Glutamatergic neuron (in vitro differentiated cells): Measurements from ENCODE around the gene IQCK. TPM values are rescaled to one million over a fixed set of nuclear protein-coding genes. Genes with fewer than 3 reads are reported as not detected.

ENCODE experiments used
- DNase-seq: peaks from one replicate; pipeline ENCODE4 v3.0.0; 2022
- H3K27ac Mint-ChIP-seq: one replicate; pipeline ENCODE4 v1.8.0; 2020; ENCODE audit warnings: mild to moderate bottlenecking, mixed read lengths, inconsistent platforms; ENCODE audit not compliant: unreplicated experiment
- H3K27me3 Mint-ChIP-seq: one replicate; pipeline ENCODE4 v1.8.0; 2020; ENCODE audit warnings: mild to moderate bottlenecking, moderate library complexity, mixed read lengths, inconsistent platforms; ENCODE audit not compliant: unreplicated experiment
- H3K36me3 Mint-ChIP-seq: one replicate; pipeline ENCODE4 v1.8.0; 2020; ENCODE audit warnings: mild to moderate bottlenecking, mixed read lengths, inconsistent platforms; ENCODE audit not compliant: unreplicated experiment
- H3K4me1 Mint-ChIP-seq: one replicate; pipeline ENCODE4 v1.8.0; 2020; ENCODE audit warnings: mild to moderate bottlenecking, low read depth, mixed read lengths, inconsistent platforms; ENCODE audit not compliant: unreplicated experiment
- H3K4me3 Mint-ChIP-seq: one replicate; pipeline ENCODE4 v1.8.0; 2020; ENCODE audit warnings: mild to moderate bottlenecking, mixed read lengths, inconsistent platforms; ENCODE audit not compliant: unreplicated experiment
- H3K9me3 Mint-ChIP-seq: one replicate; pipeline ENCODE4 v1.8.0; 2020; ENCODE audit warnings: mild to moderate bottlenecking, moderate library complexity, mixed read lengths, inconsistent platforms; ENCODE audit not compliant: unreplicated experiment
- CTCF ChIP-seq: fragments of 200-600 bp; sonication (generic); IDR thresholded peaks from one replicate; pipeline ENCODE4 v1.5.0; 2021; ENCODE audit not compliant: partially characterized antibody, unreplicated experiment
- total RNA-seq: library from RNA; stranded (reverse); fragmentation: NEBNext Ultra II Directional; extraction: Animal tissue kit (Norgen Biotek cat#: 25700); gene quantifications from one replicate; pipeline ENCODE4 v1.2.1, GENCODE V29; 2021; ENCODE audit not compliant: unreplicated experiment

The IQCK gene
- total RNA-seq, 1 donor from 2014 or later = 5.1 TPM

GRCh38 chr16:19831678-19832077 is 113.6 kb downstream of the IQCK start:
- Mint-ChIP-seq H3K9me3 (no peaks in the 10 kb centered on the region), H3K27ac (no peak overlapping the region), H3K27me3 (peaks cover 2% of the 10 kb centered on the region), H3K4me3 (no peak overlapping the region), H3K4me1 (no peaks in the 10 kb centered on the region), H3K36me3 (no peaks in the 10 kb centered on the region)
- DNase-seq = no peak
- no peak for TF ChIP-seq CTCF

- no peak overlapping the region for H3K4me3 Mint-ChIP-seq
- no peaks in the 10 kb centered on the region for H3K36me3 Mint-ChIP-seq
- no peak for TF ChIP-seq CTCF
- DNase-seq = no peak
- H3K27me3 Mint-ChIP-seq = peaks cover 2% of the 10 kb centered on the region
- peaks cover 5% of the 10 kb centered on the region for H3K4me1 Mint-ChIP-seq
- no peaks in the 10 kb centered on the region for H3K9me3 Mint-ChIP-seq
- H3K27ac Mint-ChIP-seq = no peak overlapping the region
These were observed 115.1 kb downstream of the IQCK start for GRCh38 chr16:19833176-19833575.

- no peak for DNase-seq
- TF ChIP-seq CTCF = no peak
- Mint-ChIP-seq H3K4me3 (no peak overlapping the region), H3K9me3 (no peaks in the 10 kb centered on the region), H3K27ac (no peak overlapping the region), H3K4me1 (peaks cover 5% of the 10 kb centered on the region), H3K27me3 (peaks cover 2% of the 10 kb centered on the region), H3K36me3 (no peaks in the 10 kb centered on the region)
These were observed 115.5 kb downstream of the IQCK start for GRCh38 chr16:19833581-19833980.

GRCh38 chr16:19835196-19835595 is 117.1 kb downstream of the IQCK start:
- Mint-ChIP-seq H3K36me3 (no peaks in the 10 kb centered on the region), H3K9me3 (no peaks in the 10 kb centered on the region), H3K27ac (no peak overlapping the region), H3K4me3 (no peak overlapping the region), H3K4me1 (peaks cover 5% of the 10 kb centered on the region), H3K27me3 (peaks cover 2% of the 10 kb centered on the region)
- no peak for DNase-seq
- no peak for TF ChIP-seq CTCF

GRCh38 chr16:19835968-19836421 is 117.9 kb downstream of the IQCK start:
- DNase-seq = no peak
- Mint-ChIP-seq H3K9me3 (no peaks in the 10 kb centered on the region), H3K4me1 (peaks cover 6% of the 10 kb centered on the region), H3K27me3 (peaks cover 6% of the 10 kb centered on the region), H3K27ac (no peak overlapping the region), H3K4me3 (no peak overlapping the region), H3K36me3 (no peaks in the 10 kb centered on the region)
- no peak for TF ChIP-seq CTCF
